HL-60 (cell line): ENCODE data around the gene SCGB2B2.

ENCODE experiments used
- CTCF ChIP-seq: IDR thresholded peaks from one replicate; pipeline ENCODE4 v1.5.1; 2011; ENCODE audit warnings: low read length, control low read depth, inconsistent platforms; ENCODE audit not compliant: insufficient read depth
- POLR2AphosphoS5 ChIP-seq: IDR thresholded peaks from 2 replicates; pipeline ENCODE4 v1.6.1; 2012; ENCODE audit warnings: low read depth

- no peak for TF ChIP-seq CTCF
- no peak for TF ChIP-seq POLR2AphosphoS5
Measured at GRCh38 chr19:34645551-34645950, 31.4 kb downstream of the SCGB2B2 start.
